Spleen (tissue), 11 donors: ENCODE results near the gene MITD1. TPM values are rescaled to one million over a fixed set of nuclear protein-coding genes. Genes with fewer than 3 reads are reported as not detected.

ENCODE experiments used
- DNase-seq: peaks from one replicate; pipeline ENCODE4 v3.0.0-alpha.2; 2020
- H3K27ac ChIP-seq, 8 donors: fragments of 200-600 bp; sonication (generic) in 7 of 8; 1 replicate in 4 of 8; 2 replicates in 4 of 8; pipeline versions ENCODE4 v1.5.0 to v1.8.0; 2016 to 2021; ENCODE audit warnings: inconsistent platforms in 4 of 8, mild to moderate bottlenecking in 4 of 8, moderate library complexity in 1 of 8
- H3K27me3 ChIP-seq, 7 donors: fragments of 200-600 bp; sonication (generic) in 6 of 7; replicated peaks in 1 of 7; 1 replicate in 4 of 7; 2 replicates in 3 of 7; pipeline versions ENCODE4 v1.5.0 to v1.8.0; 2016 to 2021; ENCODE audit warnings: inconsistent platforms in 3 of 7, mild to moderate bottlenecking in 1 of 7
- H3K36me3 ChIP-seq, 6 donors: fragments of 200-600 bp; sonication (generic) in 5 of 6; 1 replicate in 4 of 6; 2 replicates in 2 of 6; pipeline versions ENCODE4 v1.5.0 to v1.8.0; 2016 to 2021; ENCODE audit warnings: inconsistent platforms in 2 of 6
- H3K4me1 ChIP-seq, 6 donors: fragments of 200-600 bp; sonication (generic) in 5 of 6; 1 replicate in 3 of 6; 2 replicates in 3 of 6; pipeline versions ENCODE4 v1.5.0 to v1.8.0; 2016 to 2021; ENCODE audit warnings: inconsistent platforms in 3 of 6
- H3K4me3 ChIP-seq, 8 donors: fragments of 200-600 bp; sonication (generic) in 7 of 8; 1 replicate in 4 of 8; 2 replicates in 4 of 8; pipeline versions ENCODE4 v1.5.0 to v1.8.0; 2016 to 2021; ENCODE audit warnings: inconsistent platforms in 4 of 8, mild to moderate bottlenecking in 4 of 8, moderate library complexity in 2 of 8
- H3K9me3 ChIP-seq, 8 donors: fragments of 200-600 bp; sonication (generic) in 7 of 8; 1 replicate in 4 of 8; 2 replicates in 4 of 8; pipeline versions ENCODE4 v1.5.0 to v1.8.0; 2016 to 2021; ENCODE audit warnings: inconsistent platforms in 4 of 8
- CTCF ChIP-seq, 11 experiments: fragments of 200-600 bp in 7 of 11; fragments of 450-650 bp in 4 of 11; sonication (generic) in 4 of 11; IDR thresholded peaks in 8 of 11; conservative IDR thresholded peaks in 3 of 11; 1 replicate in 7 of 11; 2 replicates in 4 of 11; pipeline versions ENCODE4 v1.4.0 to v1.8.0; 2016 to 2021; ENCODE audit warnings: antibody characterized with exemption in 11 of 11, inconsistent platforms in 4 of 11, mild to moderate bottlenecking in 1 of 11
- POLR2A ChIP-seq, 3 donors: fragments of 450-650 bp; IDR thresholded peaks; one replicate each; pipeline ENCODE4 v1.5.1; 2017; ENCODE audit warnings: antibody characterized with exemption in 3 of 3, mild to moderate bottlenecking in 1 of 3
- POLR2AphosphoS5 ChIP-seq, 3 donors: sonication (generic); formaldehyde crosslinking; IDR thresholded peaks; one replicate each; pipeline ENCODE4 v1.5.1; 2017; ENCODE audit warnings: antibody characterized with exemption in 3 of 3
- WGBS, 5 donors: extraction: QIAGEN DNeasy Blood & Tissue Kit in 3 of 5; methylation state at CpG; one replicate each; pipeline versions ENCODE4 v1.1.5 to v1.1.7; 2013 to 2018; 5-methylcytosine and 5-hydroxymethylcytosine counted together
- intact Hi-C: fragments of 100-400 bp; cut with DNase I; formaldehyde crosslinking; loops from one replicate; pipeline ENCODE4 v1.15.0; 2023; ENCODE audit warnings: low total_unique reads
- polyA plus RNA-seq, 3 donors: library from polyadenylated mRNA; stranded (reverse); fragments of 200-250 nt; gene quantifications; one replicate each; pipeline ENCODE4 v1.2.1, GENCODE V29; 2013
- total RNA-seq, 7 donors: library from RNA; depleted of rRNA in 3 of 7; stranded (reverse); fragments of >200 nt in 3 of 7; fragmentation: NEBNext Ultra II Directional in 4 of 7; extraction: Animal tissue kit (Norgen Biotek cat#: 25700) in 4 of 7; gene quantifications; one replicate each; pipeline versions ENCODE4 v1.1.0 to v1.2.1, GENCODE V29; 2016 to 2021
- donor health status: healthy with polysubstance abuse.
- donor health status: DM: no; HTN: no; CAD: no; lungs with moderate emphysema.
- donor health status: DM: no; HTN: no; CAD: no.
- donor health status: Bipolar disorder and iron deficiency.
- donor health status: healthy.
- donor health status: DM: no; HTN: no; CAD: no.
- donor health status: DM: yes; HTN: yes; CAD: no.

The MITD1 gene
- total and polyA plus RNA-seq, 10 donors: 30.4 to 72.4 (median 40.0) TPM

DNA sequence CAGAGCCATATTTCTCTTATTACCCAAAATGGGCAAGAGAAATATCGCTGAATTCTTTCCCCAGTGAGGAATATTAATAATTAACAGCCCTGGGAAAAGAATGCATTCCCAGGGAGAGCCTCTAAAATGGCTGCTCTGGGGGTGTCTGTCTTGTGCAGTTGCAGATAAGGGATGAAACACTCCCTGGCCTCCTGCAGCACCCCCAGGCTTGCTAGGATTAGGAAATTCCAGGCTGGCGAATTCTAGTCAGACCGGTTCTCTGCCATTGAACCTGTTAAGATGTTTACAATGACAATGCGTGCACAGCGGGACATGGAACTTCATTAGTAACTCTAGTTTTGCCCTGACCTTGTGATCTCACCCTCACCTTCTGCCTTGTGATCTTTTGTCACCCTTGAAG lies 24.6 kb upstream of the MITD1 start:
- no peak for DNase-seq
- Histone ChIP-seq H3K36me3 (peaks cover 0 to 12% (median 0%) of the 10 kb centered on the region in 6 donors), H3K9me3 (peaks cover 0 to 15% (median 9%) of the 10 kb centered on the region in 8 donors), H3K27ac (no peak overlapping the region), H3K4me1 (no peaks in the 10 kb centered on the region), H3K27me3 (no peaks in the 10 kb centered on the region), H3K4me3 (no peak overlapping the region)
- TF ChIP-seq POLR2A (IDR thresholded peaks at IDR 0.05): no peak
- no peak for TF ChIP-seq CTCF (IDR thresholded peaks at IDR 0.05 in 8 of 11, conservative IDR thresholded peaks at IDR 0.05 in 3 of 11)
- TF ChIP-seq POLR2AphosphoS5 (IDR thresholded peaks at IDR 0.05): no peak
- intact Hi-C loops: no loop called here
- WGBS, 5 donors: 92 to 97% (median 94%) methylated on average over 5 of the region's 5 CpGs

DNA sequence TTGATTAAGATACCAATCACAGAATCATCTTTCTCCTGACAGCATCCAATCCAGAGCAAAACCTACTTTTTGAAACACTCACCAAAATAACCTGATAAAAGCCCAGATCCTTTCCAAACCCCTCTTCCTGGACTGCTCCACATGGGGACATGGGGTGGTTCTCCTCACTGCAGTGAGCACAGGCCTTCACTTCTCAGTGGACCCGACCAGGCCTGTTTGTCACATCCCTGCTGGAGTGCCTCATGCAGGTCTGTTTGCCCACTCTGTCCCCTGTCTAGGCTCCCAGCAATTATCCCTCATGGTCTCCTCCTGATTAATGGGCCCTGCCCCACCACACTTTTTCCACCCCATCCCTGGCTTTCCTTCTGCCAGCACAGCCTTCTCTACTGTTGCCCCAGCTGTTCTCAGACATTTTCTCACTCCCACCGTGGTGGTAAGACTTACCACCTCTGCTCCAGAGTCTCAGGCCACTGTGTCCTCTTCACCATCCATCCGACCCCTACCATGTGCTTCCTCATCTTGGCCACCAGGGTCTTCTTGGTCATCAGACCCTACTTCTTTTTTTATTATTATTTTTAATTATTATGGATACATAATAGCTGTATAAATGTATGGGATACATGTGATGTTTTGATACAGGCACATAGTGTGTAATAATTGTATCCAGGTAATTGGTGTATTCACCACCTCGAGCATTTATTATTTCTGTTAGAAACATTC lies 21.3 kb upstream of the MITD1 start:
- no peak for DNase-seq
- H3K36me3 ChIP-seq: peaks cover 0 to 30% (median 6%) of the 10 kb centered on the region in 6 donors
- 86 to 95% (median 90%) methylated on average over 4 of the region's 4 CpGs for WGBS, 5 donors
- H3K4me1 ChIP-seq: no peaks in the 10 kb centered on the region
- no peaks in the 10 kb centered on the region for H3K27me3 ChIP-seq
- TF ChIP-seq CTCF (IDR thresholded peaks at IDR 0.05 in 8 of 11, conservative IDR thresholded peaks at IDR 0.05 in 3 of 11) (no peak), POLR2A (IDR thresholded peaks at IDR 0.05) (no peak), POLR2AphosphoS5 (IDR thresholded peaks at IDR 0.05) (no peak)
- intact Hi-C loops: no loop called here
- no peak overlapping the region for H3K27ac ChIP-seq
- H3K4me3 ChIP-seq: no peak overlapping the region
- peaks cover 0 to 15% (median 9%) of the 10 kb centered on the region in 8 donors for H3K9me3 ChIP-seq

DNA sequence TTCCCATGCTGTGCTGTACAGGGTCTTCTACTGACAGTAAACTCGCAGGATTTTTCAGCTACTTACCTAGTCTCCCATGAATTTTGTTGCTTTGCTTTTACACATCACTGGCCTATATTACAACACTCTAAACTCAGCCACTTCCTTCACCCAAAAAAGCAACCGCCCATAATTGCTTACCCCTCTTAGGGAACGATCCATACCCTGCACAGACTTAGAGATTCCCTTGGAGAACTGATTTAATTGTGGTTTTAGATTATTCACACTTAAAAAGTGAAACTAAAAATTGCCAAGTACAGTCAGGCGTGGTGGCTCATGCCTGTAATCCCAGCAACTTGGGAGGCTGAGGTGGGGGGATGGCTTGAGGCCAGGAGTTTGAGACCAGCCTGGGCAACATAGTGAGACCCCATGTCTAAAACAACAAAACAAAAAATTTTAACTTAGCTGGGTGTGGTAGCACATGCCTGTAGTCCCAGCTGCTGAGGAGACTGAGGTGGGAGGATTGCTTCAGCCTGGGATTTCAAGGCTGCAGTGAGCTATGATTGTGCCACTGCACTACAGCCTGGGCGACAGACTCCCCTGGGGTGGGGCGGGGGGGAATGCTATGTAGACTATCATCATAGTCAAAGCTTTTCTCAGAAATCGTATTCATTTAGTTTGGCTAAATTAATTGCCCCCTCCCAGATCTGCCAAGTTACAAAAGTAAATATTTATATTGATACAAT lies 19.4 kb upstream of the MITD1 start:
- peaks cover 0 to 2% (median under 1%) of the 10 kb centered on the region in 8 donors for H3K9me3 ChIP-seq
- H3K4me1 ChIP-seq: no peaks in the 10 kb centered on the region
- no peak for TF ChIP-seq CTCF (IDR thresholded peaks at IDR 0.05 in 8 of 11, conservative IDR thresholded peaks at IDR 0.05 in 3 of 11)
- TF ChIP-seq POLR2A (IDR thresholded peaks at IDR 0.05): no peak
- TF ChIP-seq POLR2AphosphoS5 (IDR thresholded peaks at IDR 0.05): no peak
- no peak overlapping the region for H3K27ac ChIP-seq
- no peak overlapping the region for H3K4me3 ChIP-seq
- intact Hi-C loops: no loop called here
- no peaks in the 10 kb centered on the region for H3K27me3 ChIP-seq
- no peak for DNase-seq
- 79 to 92% (median 91%) methylated on average over 7 of the region's 7 CpGs for whole genome bisulfite sequencing, 5 donors
- H3K36me3 ChIP-seq: peaks cover 0 to 49% (median 24%) of the 10 kb centered on the region in 6 donors
